Loucy (cell line): ENCODE results near the gene RAB31.

Experiments used
- H2AFZ ChIP-seq: fragments of 200-600 bp; sonication (generic); 2 replicates; pipeline ENCODE4 v1.6.0; 2016; ENCODE audit warnings: antibody characterized with exemption, mild to moderate bottlenecking, low read length, moderate library complexity
- H3F3A ChIP-seq: fragments of 200-600 bp; 2 replicates; pipeline ENCODE4 v1.6.0; 2016; ENCODE audit warnings: antibody characterized with exemption, low read depth, mild to moderate bottlenecking
- H3K27me3 ChIP-seq: fragments of 200-600 bp; sonication (generic); 2 replicates; pipeline ENCODE4 v1.6.1; 2014; ENCODE audit warnings: low read length, mild to moderate bottlenecking; ENCODE audit not compliant: insufficient read depth, poor library complexity, severe bottlenecking
- H3K36me3 ChIP-seq: fragments of 200-600 bp; sonication (generic); 2 replicates; pipeline ENCODE4 v1.6.1; 2016; ENCODE audit warnings: low read length; ENCODE audit not compliant: insufficient read depth
- H3K4me1 ChIP-seq: fragments of 200-600 bp; sonication (generic); 2 replicates; pipeline ENCODE4 v1.5.1; 2014; ENCODE audit warnings: low read length, mild to moderate bottlenecking; ENCODE audit not compliant: insufficient read depth, poor library complexity, severe bottlenecking
- H3K4me2 ChIP-seq: fragments of 200-600 bp; sonication (generic); 2 replicates; pipeline ENCODE4 v1.6.0; 2014; ENCODE audit warnings: antibody characterized with exemption, low read length, low read depth, mild to moderate bottlenecking; ENCODE audit not compliant: poor library complexity, severe bottlenecking
- H3K4me3 ChIP-seq: fragments of 200-600 bp; sonication (generic); 2 replicates; pipeline ENCODE4 v1.5.1; 2014; ENCODE audit warnings: low read length, mild to moderate bottlenecking, mixed read lengths; ENCODE audit not compliant: poor library complexity, severe bottlenecking
- H3K79me2 ChIP-seq: fragments of 200-600 bp; sonication (generic); 2 replicates; pipeline ENCODE4 v1.6.1; 2014; ENCODE audit warnings: low read length; ENCODE audit not compliant: insufficient read depth
- H3K9ac ChIP-seq: fragments of 200-600 bp; sonication (generic); 2 replicates; pipeline ENCODE4 v1.6.0; 2014; ENCODE audit warnings: mild to moderate bottlenecking, low read depth, low read length, moderate library complexity; ENCODE audit not compliant: poor library complexity, severe bottlenecking
- H3K9me2 ChIP-seq: fragments of 200-600 bp; sonication (generic); replicated peaks from 2 replicates; pipeline ENCODE4 v1.6.1; 2016; ENCODE audit warnings: low read depth, low read length, mixed read lengths
- H3K9me3 ChIP-seq: fragments of 200-600 bp; sonication (generic); 2 replicates; pipeline ENCODE4 v1.6.1; 2014; ENCODE audit warnings: mild to moderate bottlenecking, antibody characterized with exemption, low read length, low read depth; ENCODE audit not compliant: insufficient read depth
- H4K20me1 ChIP-seq: fragments of 200-600 bp; sonication (generic); 2 replicates; pipeline ENCODE4 v1.6.0; 2014; ENCODE audit warnings: antibody characterized with exemption, low read length, mild to moderate bottlenecking; ENCODE audit not compliant: insufficient read depth, poor library complexity, severe bottlenecking
- EZH2phosphoT487 ChIP-seq: fragments of 200-600 bp; IDR thresholded peaks from 2 replicates; pipeline ENCODE4 v1.6.1; 2018; ENCODE audit warnings: antibody characterized with exemption, mild to moderate bottlenecking, moderate library complexity, borderline replicate concordance
- TF ChIP-seq, protein P1 (sequence below): fragments of 200-600 bp; sonication (generic); conservative IDR thresholded peaks from 2 replicates; pipeline ENCODE4 v1.5.1; 2014; ENCODE audit warnings: mild to moderate bottlenecking, antibody characterized with exemption, low read length

RAB31 gene

GRCh38 chr18:9684881-9685614 lies 23.1 kb upstream of the RAB31 start:
- no peak overlapping the region for H3K4me2 ChIP-seq
- no peaks in the 10 kb centered on the region for H3K36me3 ChIP-seq
- no peak overlapping the region for H3K4me3 ChIP-seq
- H3K4me1 ChIP-seq = no peaks in the 10 kb centered on the region
- no peak overlapping the region for H3K9ac ChIP-seq
- no peaks in the 10 kb centered on the region for H4K20me1 ChIP-seq
- no peak for TF ChIP-seq EZH2phosphoT487
- no peaks in the 10 kb centered on the region for H3K9me3 ChIP-seq
- no peak overlapping the region for H2AFZ ChIP-seq
- H3K27me3 ChIP-seq = no peaks in the 10 kb centered on the region
- H3K9me2 ChIP-seq = no peaks in the 10 kb centered on the region
- no peaks in the 10 kb centered on the region for H3F3A ChIP-seq
- no peaks in the 10 kb centered on the region for H3K79me2 ChIP-seq

GRCh38 chr18:9685615-9685890 lies 22.5 kb upstream of the RAB31 start:
- no peak overlapping the region for H3K4me3 ChIP-seq
- no peaks in the 10 kb centered on the region for H4K20me1 ChIP-seq
- H3K4me1 ChIP-seq = no peaks in the 10 kb centered on the region
- no peaks in the 10 kb centered on the region for H3K27me3 ChIP-seq
- no peaks in the 10 kb centered on the region for H3K9me2 ChIP-seq
- H3K4me2 ChIP-seq = no peak overlapping the region
- H3K79me2 ChIP-seq = no peaks in the 10 kb centered on the region
- TF ChIP-seq, protein P1, sequence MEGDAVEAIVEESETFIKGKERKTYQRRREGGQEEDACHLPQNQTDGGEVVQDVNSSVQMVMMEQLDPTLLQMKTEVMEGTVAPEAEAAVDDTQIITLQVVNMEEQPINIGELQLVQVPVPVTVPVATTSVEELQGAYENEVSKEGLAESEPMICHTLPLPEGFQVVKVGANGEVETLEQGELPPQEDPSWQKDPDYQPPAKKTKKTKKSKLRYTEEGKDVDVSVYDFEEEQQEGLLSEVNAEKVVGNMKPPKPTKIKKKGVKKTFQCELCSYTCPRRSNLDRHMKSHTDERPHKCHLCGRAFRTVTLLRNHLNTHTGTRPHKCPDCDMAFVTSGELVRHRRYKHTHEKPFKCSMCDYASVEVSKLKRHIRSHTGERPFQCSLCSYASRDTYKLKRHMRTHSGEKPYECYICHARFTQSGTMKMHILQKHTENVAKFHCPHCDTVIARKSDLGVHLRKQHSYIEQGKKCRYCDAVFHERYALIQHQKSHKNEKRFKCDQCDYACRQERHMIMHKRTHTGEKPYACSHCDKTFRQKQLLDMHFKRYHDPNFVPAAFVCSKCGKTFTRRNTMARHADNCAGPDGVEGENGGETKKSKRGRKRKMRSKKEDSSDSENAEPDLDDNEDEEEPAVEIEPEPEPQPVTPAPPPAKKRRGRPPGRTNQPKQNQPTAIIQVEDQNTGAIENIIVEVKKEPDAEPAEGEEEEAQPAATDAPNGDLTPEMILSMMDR = no peak
- TF ChIP-seq EZH2phosphoT487 = no peak
- no peak overlapping the region for H3K9ac ChIP-seq
- H2AFZ ChIP-seq = no peak overlapping the region
- no peaks in the 10 kb centered on the region for H3K9me3 ChIP-seq
- no peaks in the 10 kb centered on the region for H3K36me3 ChIP-seq
- H3F3A ChIP-seq = no peaks in the 10 kb centered on the region

- no peaks in the 10 kb centered on the region for H3K9me3 ChIP-seq
- H3K27me3 ChIP-seq = no peaks in the 10 kb centered on the region
- H3K4me1 ChIP-seq = no peaks in the 10 kb centered on the region
- no peak overlapping the region for H2AFZ ChIP-seq
- H3K4me2 ChIP-seq = no peak overlapping the region
- H3K4me3 ChIP-seq = no peak overlapping the region
- no peaks in the 10 kb centered on the region for H4K20me1 ChIP-seq
- no peaks in the 10 kb centered on the region for H3K79me2 ChIP-seq
- TF ChIP-seq, protein P1 = no peak
- no peak for TF ChIP-seq EZH2phosphoT487
- H3K9me2 ChIP-seq = no peaks in the 10 kb centered on the region
- no peaks in the 10 kb centered on the region for H3F3A ChIP-seq
- no peaks in the 10 kb centered on the region for H3K36me3 ChIP-seq
- H3K9ac ChIP-seq = no peak overlapping the region
Measured at GRCh38 chr18:9688036-9688741, 19.9 kb upstream of the RAB31 start.

GRCh38 chr18:9689253-9689652 lies 18.8 kb upstream of the RAB31 start:
- no peaks in the 10 kb centered on the region for H3F3A ChIP-seq
- no peaks in the 10 kb centered on the region for H3K36me3 ChIP-seq
- no peak overlapping the region for H2AFZ ChIP-seq
- no peak for TF ChIP-seq EZH2phosphoT487
- TF ChIP-seq, protein P1 = no peak
- no peaks in the 10 kb centered on the region for H3K27me3 ChIP-seq
- no peak overlapping the region for H3K9ac ChIP-seq
- no peaks in the 10 kb centered on the region for H3K4me1 ChIP-seq
- no peaks in the 10 kb centered on the region for H3K9me2 ChIP-seq
- no peaks in the 10 kb centered on the region for H3K79me2 ChIP-seq
- no peak overlapping the region for H3K4me2 ChIP-seq
- H4K20me1 ChIP-seq = no peaks in the 10 kb centered on the region
- H3K9me3 ChIP-seq = no peaks in the 10 kb centered on the region
- no peak overlapping the region for H3K4me3 ChIP-seq
